Islet precursor cell (in vitro differentiated cells): Measurements from ENCODE around the gene MICAL2.

Source experiments
- DNase-seq: peaks from one replicate; pipeline ENCODE4 v3.0.0-alpha.2; 2018

The MICAL2 gene

DNA sequence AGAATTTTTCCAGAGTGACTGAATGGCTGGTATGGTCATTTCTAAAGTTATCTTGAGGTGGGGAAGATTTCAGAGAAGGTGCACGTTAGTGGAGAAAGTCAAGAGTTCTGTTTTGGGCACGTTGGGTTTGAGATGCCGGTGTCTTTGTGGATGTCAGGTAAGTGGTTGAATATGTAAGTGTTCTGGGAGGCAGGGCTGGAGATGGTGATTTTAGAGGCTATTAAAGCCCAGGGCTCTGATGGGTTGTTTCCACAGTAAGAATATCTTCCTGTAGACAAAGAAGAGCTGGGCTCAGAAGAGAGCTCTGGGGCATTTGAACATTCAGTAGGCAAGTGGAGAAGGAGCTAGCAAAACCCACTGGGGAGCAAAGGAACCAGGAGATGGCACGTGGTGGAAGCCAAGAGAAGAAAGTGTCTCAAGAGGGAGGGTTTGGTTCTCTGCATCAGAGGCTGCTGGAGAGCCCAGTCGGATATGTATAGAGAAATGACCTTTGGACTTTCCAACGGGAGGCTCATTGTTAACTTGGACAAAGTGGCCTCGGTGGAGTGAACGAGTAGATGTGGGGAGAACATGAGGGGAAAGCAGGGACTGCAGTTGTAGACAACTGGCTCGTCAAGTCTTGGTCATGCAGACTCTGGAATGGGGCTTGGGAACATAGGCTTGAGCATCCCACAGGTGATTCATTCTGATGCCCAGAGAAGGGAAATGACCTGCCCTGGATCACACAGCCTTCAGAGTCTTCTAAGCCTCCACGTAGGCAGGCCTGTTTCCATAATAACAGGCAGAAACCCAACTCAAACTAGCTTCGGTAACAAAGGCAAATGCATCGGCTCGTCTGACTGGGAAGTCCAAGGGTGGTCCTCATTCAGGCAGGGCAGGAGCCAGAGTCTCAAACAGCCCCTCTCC is 168.6 kb downstream of the MICAL2 start:
- peak; percentile 51 for DNase-seq

DNA sequence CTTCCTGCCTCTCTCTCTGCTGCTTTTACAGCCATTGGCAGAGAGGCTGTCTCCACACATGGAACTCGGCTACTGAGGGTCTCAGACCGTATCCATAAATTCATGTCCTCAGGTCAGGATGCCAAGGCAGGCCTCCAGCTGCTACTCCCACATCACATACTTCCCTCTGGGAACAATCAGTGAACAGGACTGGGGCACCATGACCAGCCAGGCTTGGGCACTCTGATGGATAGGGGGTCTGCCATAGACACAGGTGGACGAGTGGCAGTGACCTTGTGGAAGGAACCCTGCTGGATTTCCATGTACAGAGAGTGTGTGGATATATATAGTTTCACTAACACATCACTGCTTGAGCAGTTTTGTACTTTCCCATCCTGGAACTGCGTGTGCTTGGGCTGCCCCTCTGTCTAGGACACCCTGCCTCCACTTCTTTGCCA is 169.3 kb downstream of the MICAL2 start:
- no peak for DNase-seq

DNA sequence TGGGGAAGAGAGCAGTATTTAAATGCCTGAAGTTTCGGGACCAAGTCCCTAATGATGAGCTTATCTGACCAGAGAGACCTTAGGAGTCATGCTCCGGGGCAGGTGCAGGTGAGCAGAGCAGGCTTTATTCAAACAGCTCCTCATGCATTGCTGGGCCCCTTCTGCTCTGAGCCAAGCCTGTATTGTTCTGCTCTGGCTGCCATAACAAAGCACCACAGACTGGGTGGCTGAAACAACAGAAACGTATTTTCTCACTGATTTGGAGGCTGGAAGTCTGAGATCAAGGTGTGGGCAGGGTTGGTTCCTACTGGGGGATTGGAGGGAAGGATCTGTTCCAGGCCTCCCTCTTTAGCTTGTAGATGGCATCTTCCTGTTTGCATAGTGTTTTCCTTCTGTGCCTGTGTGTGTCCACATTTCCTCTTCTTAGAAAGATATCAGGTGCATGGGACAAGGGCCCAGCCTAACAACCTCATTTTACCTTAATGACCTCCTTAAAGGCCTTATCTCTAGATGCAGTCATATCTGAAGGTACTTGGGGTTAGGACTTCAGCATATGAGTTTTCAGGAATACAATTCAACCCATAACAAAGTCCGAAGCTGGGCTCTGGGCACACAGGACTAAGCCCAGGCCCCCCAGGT is 169.9 kb downstream of the MICAL2 start:
- DNase-seq: peak; percentile 48

DNA sequence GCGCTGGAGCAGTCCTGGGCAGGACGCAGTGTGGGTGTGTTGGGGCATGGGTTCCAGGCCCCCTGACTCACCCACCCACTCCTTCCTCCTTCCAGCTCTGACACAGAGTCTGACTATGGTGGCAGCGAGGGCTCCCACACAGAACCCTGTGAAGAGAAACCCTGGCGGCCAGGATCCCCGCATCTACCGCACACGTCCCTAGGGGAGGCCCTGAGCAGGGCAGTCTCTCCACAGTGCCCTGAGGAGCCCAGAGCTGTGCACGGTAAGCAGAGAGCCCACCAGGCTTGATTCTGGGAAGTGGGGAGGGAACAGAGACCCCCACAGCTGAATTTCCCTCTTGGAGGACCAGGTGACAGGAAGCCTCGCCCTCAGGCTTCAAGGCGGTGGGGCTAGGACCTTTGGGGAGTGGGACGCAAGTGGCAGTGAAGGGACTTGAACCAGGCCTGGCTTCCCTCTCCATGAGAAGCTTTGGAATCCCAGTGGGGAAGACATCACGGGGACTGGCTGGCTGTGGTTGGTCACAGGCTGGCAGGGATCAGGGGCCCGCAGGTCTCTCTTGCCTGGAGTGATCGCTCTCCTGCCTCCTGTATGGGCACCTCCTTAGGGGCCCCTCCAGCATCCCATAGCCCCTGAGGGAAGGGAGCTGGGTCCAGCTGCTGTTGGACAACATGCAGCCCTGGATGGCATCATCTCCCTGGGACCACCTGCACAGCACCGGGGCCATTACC is 170.6 kb downstream of the MICAL2 start:
- peak; percentile 56 for DNase-seq

DNA sequence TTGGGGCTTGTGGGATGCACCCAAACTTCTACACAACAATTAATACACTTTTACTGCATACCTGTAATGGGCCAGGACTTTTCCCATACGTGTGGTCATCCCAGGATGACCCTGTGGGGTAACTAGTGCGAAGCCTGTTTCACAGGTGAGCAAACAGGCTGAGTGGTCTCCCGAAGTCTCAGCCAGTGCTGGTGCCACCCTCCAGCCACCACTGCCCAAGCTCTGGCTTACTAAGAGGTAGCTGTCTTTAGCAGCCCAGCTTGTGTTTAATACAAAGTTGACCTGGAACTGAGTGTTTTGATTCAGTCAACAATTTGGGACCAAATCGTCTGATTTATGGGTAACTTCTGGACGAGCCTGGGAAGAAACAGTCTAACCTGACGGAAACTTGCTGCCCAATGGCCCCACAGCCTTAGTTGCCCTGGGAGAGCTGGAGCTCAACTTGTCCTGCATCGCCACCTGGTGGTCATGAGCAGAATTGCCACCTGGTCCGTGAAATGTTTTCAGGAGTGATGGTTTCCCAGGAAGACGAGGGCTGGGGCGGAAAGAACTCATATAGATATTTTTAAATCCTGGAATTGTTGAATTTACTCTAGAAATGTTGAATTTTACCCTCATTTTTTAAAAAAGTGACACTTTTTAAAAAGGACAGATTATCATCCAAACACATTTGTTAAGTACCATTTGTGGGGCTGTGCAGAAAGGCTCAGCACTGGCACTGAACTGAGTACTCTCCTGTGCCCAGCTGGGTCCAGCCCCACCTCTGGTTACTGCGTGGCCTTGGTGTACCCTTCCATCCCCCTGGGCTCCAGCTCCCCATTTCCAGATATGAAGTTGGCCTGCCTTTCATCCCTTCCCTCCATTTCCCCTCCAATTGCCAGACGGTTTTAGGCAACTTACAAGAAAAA is 171.4 kb downstream of the MICAL2 start:
- peak; percentile 91 for DNase-seq

DNA sequence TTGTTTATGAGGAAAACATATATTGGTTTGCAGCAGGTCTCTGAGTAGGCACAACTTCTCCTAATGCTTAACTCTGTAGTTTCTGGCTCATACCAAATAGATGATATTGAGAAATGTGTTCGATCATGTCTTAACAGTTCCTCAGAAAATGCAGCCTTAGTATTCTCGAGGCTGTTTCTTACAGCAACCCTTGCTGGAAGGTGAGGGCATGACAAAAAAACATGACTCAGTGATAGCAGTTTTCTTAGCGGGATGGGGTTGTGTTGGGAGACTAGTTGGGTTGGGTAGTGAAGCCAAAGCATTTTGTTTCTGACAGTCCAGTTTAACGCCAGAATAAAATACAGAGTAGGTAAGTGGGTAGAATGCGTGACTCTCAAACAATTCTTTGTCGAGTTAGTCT is 172.3 kb downstream of the MICAL2 start:
- no peak for DNase-seq

DNA sequence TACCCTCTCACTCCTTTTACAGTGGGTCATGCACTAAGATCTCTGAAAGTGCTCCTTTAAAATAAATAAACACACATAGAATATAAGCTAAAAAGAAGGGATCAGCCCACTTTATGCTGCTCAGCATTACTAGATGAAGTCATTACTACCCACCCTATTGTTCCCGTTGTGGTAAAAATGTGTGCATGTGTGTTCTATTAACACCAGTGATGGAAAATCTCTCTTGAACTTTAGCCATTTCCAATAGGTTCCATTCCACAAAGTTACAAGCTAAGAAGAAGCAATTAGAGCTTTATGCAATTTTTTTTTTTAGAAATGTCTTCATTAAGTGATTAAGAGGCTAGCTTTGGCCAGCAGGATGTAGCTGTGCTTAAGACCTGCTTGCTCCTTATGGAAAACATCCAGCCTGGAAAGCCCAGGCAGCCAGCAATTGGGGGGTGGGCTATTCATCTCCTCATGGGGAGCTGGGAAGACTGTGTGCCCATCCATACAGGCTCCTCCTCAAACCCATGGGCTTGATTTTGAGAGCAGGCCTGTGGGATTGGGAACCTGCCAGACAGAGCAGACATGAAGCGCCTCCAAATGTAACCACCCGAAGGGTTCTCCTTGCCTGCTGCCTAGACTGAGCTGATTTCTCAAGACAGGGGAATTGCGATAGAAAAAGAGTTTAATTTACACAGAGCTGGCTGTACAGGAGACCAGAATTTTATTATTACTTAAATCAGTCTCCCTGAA is 174.1 kb downstream of the MICAL2 start:
- DNase-seq: peak; percentile 50

DNA sequence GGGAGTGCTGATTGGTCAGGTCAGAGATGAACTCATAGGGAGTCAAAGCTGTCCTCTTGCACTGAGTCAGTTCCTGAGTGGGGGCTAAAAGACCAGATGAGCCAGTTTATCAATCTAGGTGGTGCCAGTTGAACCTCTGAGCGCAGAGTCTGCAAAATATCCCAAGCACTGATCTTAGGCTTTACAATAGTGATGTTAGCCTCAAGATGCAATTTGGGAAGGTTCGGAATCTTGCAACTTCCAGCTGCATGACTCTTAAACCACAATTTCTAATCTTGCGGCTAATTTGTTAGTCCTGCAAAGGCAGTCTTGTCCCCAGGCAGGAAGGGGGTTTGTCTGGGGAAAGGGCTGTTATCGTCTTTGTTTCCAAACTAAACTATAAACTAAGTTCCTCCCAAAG is 174.7 kb downstream of the MICAL2 start:
- DNase-seq: peak; percentile 71

DNA sequence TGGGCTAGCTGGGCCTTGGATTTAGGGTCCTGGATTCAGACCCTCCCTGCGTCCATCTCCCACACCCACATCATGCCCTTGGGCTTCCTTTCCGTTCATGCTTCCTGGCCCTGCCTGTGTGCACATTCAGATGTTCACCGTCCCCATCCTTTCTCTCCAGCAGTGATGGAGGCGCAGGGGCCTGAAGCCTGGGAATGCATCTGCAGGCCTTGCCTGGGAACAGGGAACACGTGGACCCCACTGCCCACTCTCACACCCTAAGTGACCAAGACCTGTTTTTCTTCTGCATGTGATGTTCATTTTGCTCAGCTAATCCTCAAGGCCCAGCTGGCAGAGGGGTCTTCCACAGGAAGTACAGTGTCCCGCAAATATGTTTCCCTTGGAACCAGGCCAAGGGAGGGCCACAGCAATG is 175.4 kb downstream of the MICAL2 start:
- peak; percentile 53 for DNase-seq

DNA sequence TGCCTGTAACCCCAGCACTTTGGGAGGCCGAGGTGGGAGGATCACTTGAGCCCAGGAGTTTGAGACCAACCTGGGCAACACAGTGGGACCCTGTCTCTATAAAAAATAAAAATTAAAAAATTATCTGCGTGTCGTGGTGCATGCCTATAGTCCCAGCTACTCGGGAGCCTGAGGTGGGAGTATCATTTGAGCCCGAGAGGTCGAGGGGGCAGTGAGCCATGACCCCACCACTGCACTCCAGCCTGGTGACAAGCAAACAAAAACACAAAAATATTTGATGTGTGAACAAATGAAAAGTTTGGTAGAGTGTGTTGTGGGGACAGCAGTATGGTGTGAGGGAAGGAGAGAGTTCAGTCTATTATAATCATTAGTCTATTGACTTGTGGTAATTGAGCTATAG is 176.2 kb downstream of the MICAL2 start:
- peak; percentile 49 for DNase-seq

DNA sequence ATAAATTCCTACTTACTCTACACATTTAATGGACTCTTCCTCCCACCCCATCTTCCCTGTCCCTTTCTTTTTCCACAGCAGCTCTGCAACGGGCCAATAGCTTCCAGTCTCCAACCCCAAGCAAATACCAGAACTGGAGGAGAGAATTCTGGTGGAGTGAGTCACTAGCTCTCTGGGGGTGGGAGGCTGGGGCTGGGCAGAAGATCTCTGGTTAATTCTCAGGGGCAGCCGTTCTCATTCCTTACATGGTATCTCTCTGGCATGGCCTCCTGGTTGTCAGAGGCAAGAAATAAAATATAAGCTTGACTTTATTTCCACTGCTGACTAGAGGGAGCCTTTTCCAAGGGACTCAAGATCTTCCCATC is 176.6 kb downstream of the MICAL2 start:
- DNase-seq: peak; percentile 97

DNA sequence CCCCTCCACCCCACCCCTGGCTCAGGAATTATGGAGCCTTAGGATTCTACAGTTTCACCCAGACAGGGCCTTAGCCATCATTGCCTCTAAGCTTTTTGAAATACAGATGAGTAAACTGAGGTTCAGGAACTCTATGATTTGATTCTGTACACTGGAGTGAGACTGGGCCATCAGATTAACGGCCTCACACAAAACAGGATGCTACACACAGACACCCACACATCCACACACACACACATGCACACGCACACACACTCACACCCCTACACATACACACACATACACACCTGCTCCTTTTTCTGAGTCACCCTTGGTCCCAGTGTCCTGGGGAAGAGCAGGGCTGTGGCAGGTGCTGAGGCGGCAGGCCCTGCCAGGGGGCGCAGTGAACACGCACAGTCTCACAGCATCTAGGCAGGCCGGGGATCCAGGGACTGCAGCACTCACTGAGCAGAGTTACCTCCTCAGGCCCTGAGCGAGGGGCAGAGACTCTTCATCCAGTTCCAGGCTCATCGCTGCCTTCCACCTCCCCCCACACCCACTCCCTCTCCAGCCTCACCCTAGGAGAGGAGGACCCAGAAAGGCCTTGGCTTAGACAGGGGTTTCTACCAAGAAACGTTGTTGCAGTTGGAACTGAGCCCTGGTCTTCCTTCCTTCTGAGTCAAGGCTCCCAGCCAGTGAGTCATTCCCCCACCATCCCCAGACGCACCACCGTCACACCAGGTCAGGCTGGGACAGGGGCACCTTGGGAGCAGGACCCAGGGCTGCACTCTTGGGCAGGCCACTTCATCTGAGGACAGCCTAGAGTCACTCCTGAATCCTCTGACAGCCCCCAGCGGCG is 177.2 kb downstream of the MICAL2 start:
- peak; percentile 96 for DNase-seq

DNA sequence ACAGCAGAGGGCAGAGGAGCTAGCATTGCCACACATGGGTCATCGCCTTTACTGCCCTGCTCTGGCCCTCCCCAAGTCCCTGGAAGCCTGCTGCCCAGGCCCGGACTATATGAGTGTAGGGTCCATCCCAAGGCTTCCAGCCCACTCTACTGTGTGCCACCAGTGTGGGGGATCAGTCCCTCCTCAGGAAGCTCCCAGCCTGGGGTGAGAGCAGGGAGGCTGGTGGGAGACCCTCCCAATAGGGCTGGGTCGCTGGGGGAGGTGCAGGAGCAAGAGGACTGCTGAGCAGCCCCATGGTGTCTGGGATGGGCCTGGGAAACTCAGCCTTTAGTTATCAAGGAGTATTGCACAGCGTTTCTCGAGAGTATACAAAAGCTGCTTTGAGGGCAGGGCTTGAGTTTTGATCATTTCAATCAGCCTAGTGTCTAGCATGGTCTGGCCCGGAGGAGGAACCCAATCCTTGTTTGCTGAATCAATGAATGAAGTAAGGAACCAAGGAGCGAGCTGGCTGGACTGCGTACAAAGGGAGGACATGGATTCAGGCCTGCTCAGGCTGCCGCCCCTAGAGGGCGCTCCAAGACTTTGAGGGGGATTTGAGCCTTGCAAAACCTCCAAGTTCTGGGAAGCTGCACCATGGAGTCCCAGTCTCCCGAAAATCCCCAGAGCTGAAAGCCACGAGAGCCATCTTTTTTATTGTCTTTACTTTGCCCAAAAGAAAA is 178.0 kb downstream of the MICAL2 start:
- DNase-seq: peak; percentile 94

DNA sequence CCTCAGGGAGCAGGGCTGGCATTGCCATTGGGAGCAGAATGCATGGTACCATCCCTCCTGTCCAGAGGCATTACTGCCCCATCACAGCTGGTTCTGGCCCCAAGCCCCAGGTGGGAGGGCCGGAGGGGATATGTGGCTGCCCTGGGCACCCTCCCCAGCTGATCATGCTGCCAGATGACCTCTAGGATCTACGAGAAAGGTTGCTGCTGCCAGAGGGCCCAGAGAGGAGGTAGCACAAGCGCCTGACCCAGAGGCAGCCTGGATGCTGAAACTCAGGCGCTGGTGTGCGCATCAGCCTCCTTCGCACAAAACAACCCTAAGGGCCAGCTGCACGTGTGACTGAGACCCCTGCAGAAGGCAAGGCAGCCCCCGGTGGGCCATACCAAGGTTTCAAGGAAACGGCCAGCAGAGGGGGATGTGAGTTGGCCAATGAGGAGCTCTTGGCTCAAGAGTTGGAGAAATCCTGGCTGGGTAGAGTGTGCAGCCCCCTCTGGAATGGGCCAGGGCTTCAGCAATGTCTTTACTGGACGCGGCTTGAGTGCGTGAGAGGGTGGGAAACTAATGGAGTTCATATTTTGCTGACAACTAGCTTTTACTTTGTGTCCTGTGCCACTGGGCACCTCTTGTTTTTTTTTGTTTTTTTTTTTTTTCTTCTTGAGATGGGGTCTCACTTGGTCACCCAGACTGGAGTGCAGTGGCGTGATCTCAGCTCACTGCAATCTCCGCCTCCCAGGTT is 178.7 kb downstream of the MICAL2 start:
- DNase-seq: peak; percentile 46

DNA sequence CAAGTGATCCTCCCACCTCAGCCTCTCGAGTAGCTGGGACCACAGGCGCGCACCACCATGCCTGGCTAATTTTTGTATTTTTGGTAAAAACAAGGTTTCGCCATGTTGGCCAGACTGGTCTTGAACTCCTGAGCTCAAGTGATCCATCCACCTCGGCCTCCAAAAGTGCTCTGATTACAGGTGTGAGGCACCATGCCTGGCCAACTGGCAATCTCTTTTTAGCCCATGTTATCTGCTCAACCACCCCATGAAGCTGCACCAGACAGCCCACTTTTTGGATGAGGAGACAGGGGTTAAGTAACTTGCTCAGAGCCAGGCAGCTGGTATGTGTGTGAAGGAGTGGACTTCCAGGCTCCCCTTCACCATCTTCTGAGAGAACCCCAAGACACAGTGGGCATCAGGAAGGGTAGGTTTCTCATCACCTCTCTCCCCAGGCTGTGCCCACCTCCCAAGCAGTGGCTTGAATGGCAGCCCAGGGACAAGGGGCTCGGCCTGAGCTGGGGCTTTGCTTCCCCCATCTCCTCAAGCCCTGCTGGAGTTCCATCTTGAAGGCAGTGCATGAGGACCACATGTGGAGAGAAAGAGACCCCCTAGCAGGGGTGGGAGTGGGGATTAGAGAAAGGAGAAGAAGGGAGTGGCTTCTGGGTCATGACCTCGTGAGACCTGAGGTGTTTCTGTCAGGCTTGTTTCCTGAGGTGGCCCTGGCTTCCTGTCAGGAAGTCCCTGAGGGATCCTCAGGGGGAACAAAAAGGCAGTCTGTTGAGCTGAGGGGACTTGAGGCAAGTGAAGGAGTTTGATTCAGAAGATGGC is 179.5 kb downstream of the MICAL2 start:
- no peak for DNase-seq

DNA sequence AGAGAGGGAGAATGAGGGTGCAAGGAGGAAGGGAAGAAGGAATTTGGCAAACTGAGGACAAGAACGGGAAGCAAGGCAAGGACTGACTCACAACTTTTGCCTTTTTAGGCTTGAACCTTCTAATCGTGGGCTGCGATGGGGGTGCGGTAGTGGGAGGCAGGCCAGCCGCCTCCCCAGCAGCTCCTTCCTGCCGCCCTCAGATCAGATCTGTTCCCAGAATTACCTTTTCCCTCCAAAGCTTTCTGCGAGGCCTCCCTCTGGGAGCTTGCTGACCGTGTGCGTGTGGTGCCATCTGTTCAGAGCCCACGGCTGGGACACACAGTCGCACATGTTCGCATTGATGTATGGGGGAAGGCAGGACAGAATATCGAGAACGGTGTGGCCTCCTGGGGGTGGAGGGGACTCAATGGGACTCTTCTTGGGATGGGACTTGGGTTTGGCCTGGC is 180.1 kb downstream of the MICAL2 start:
- no peak for DNase-seq

DNA sequence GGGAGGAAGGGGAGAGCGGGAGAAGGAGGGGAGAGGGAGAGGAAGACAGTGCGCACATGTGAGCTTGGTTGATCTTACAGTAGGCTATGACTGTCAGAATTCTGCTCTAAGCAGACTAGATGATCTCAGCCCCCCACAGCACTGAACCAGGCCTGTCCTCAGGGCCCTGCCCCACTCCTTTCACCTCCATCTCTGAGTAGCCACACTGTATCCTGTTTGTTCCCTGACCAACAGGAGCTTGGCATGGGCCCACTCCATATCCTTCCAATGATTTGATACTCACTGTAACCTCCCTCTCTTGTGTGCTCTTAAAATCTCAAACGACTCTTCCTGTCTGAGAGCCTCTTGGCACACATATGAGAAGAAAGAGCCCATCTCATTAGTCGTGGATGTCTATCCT is 180.9 kb downstream of the MICAL2 start:
- DNase-seq: no peak

DNA sequence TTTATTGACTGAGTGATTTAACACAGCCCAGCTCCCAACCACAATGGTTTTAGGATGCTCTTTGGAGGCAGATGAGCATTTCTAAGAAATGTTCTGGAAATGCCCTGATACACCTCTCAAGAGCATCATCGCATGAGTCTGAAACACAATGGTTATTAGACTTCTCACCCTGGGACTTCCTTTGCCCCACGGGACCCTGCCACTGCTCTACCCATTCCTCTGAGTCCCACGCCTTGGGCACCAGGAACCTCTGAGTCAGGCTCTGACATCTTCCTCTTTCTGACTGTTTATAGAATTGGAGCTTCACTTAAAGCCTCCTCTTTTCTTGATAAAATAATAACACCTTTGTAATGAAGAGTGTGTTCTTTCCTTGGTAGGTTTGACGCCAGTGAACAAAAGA is 181.4 kb downstream of the MICAL2 start:
- DNase-seq: no peak

DNA sequence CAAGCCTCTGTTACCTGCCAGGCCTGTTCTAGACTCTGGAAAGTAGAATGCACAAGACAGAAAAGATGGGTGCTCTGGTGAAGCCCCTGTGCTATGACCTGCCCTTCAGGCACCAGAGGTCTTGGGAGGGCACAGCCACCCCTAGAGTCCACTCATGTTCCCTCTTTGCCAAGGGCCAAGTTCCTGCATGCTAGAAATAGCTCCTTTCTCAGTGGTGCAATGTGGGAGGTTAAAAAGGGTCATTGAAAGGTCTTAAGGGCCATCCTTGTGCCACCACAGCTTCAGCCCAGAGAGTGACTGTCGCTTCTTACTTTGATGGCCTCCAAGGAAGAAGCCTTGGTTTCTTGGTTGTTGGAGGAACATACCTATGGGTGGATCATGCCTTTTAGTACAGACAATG is 182.4 kb downstream of the MICAL2 start:
- DNase-seq: no peak
